HepG2 (cell line): Measurements from ENCODE around the gene SAMD5. TPM values are rescaled to one million over a fixed set of nuclear protein-coding genes. Genes with fewer than 3 reads are reported as not detected.

ENCODE experiments used
- ATAC-seq: fragments of 200-7000 bp; cut with Tn5 transposase; 3 replicates; pipeline ENCODE4 v1.9.1; 2020; ENCODE audit warnings: mild to moderate bottlenecking, moderate library complexity
- BruUV-seq: library from RNA; stranded (reverse); fragments of 400-500 nt; replicated peaks from 2 replicates; lab custom pipeline; 2021; lab: Mats Ljungman, UMichigan
- CTCF ChIA-PET: fragments of 300-600 bp; formaldehyde crosslinking; extraction: SDS; loops from one replicate; lab custom pipeline; 2021; ENCODE audit warnings: low total read pairs, inconsistent platforms, low intra/inter-chr PET ratio; lab: Yijun Ruan, JAX
- POLR2A ChIA-PET: fragments of 350-600 bp; sonication (Branson Sonifier 250); formaldehyde crosslinking; loops from one replicate; lab custom pipeline; 2020; ENCODE audit warnings: antibody characterized with exemption, inconsistent platforms; lab: Yijun Ruan, JAX
- DNase-seq: peaks from one replicate; pipeline ENCODE4 v3.0.0-alpha.2; 2015; ENCODE audit warnings: low spot score
- FAIRE-seq: peaks from 3 replicates; lab custom pipeline; 2011; peaks lifted over from hg19 to GRCh38; lab: Jason Lieb, UNC
- H2AFZ ChIP-seq: one replicate; pipeline ENCODE4 v1.6.1; 2011; ENCODE audit warnings: low read length, inconsistent platforms
- H3K27ac ChIP-seq: fragments of 300-600 bp; 3 replicates; pipeline ENCODE4 v1.8.0; 2011; ENCODE audit warnings: mixed run types, mild to moderate bottlenecking, mixed read lengths, low read length, inconsistent platforms; ENCODE audit not compliant: insufficient read depth; ENCODE audit errors: extremely low read length
- H3K27me3 ChIP-seq, 2 experiments: fragments of 200-600 bp in 1 of 2; 2 replicates in 1 of 2; 3 replicates in 1 of 2; pipeline versions ENCODE4 v1.6.0 to v1.8.0; 2011; ENCODE audit warnings: low read length in 2 of 2, mild to moderate bottlenecking in 2 of 2, moderate library complexity in 2 of 2, inconsistent platforms in 1 of 2; ENCODE audit not compliant: insufficient read depth in 2 of 2, control insufficient read depth in 1 of 2
- H3K36me3 ChIP-seq, 2 experiments: fragments of 200-600 bp in 1 of 2; replicated peaks in 1 of 2; 2 replicates in 1 of 2; 3 replicates in 1 of 2; pipeline versions ENCODE4 v1.5.1 to v1.8.0; 2011; ENCODE audit warnings: low read length in 2 of 2, inconsistent platforms in 1 of 2; ENCODE audit not compliant: insufficient read depth in 2 of 2, control insufficient read depth in 1 of 2
- H3K4me1 ChIP-seq: 2 replicates; pipeline ENCODE4 v1.5.1; 2012; ENCODE audit warnings: low read length, inconsistent platforms; ENCODE audit not compliant: insufficient read depth
- H3K4me2 ChIP-seq: 2 replicates; pipeline ENCODE4 v1.6.0; 2011; ENCODE audit warnings: low read depth, low read length, inconsistent platforms
- H3K4me3 ChIP-seq, 3 experiments: fragments of 200-600 bp in 1 of 3; sonication (generic), shearing (Covaris generic) in 1 of 3; replicated peaks in 1 of 3; 2 replicates each; pipeline ENCODE4 v1.5.1; 2011 to 2016; ENCODE audit warnings: low read length in 3 of 3, inconsistent platforms in 2 of 3, low read depth in 2 of 3, mild to moderate bottlenecking in 2 of 3, control low read depth in 1 of 3, mixed read lengths in 1 of 3; ENCODE audit not compliant: insufficient read depth in 1 of 3
- H3K79me2 ChIP-seq: one replicate; pipeline ENCODE4 v1.6.1; 2011; ENCODE audit warnings: low read length, inconsistent platforms; ENCODE audit not compliant: insufficient read depth
- H3K9ac ChIP-seq: 2 replicates; pipeline ENCODE4 v1.6.0; 2011; ENCODE audit warnings: mild to moderate bottlenecking, low read depth, low read length, inconsistent platforms; ENCODE audit not compliant: insufficient read depth
- H3K9me3 ChIP-seq: 2 replicates; pipeline ENCODE4 v1.5.1; 2012; ENCODE audit warnings: mild to moderate bottlenecking, low read length
- H4K20me1 ChIP-seq: 2 replicates; pipeline ENCODE4 v1.6.0; 2011; ENCODE audit warnings: inconsistent platforms, mild to moderate bottlenecking, low read length, moderate library complexity; ENCODE audit not compliant: insufficient read depth
- POLR2A ChIP-seq, 2 experiments: IDR thresholded peaks; 2 replicates each; pipeline ENCODE4 v1.6.1; 2011; ENCODE audit warnings: low read depth in 2 of 2, low read length in 2 of 2, mild to moderate bottlenecking in 1 of 2, moderate library complexity in 1 of 2; ENCODE audit not compliant: insufficient read depth in 1 of 2
- ZFY ChIP-seq: sonication (generic); formaldehyde crosslinking; IDR thresholded peaks from 2 replicates; pipeline ENCODE4 v1.4.0; 2020; ENCODE audit warnings: missing genetic modification reagents
- ZNF329 ChIP-seq: sonication (generic); formaldehyde crosslinking; IDR thresholded peaks from 2 replicates; pipeline ENCODE4 v1.9.0; 2021; ENCODE audit warnings: low read depth, mild to moderate bottlenecking, missing genetic modification reagents
- WGBS: methylation state at CpG from one replicate; pipeline ENCODE4 v1.1.6; 2017; ENCODE audit warnings: low lambda C conversion rate; 5-methylcytosine and 5-hydroxymethylcytosine counted together
- in situ Hi-C: cut with HindIII; loops from 2 replicates; pipeline ENCODE4 v1.10.0; 2017; ENCODE audit warnings: low pct_unique_long_range_greater_than_20kb; ENCODE audit not compliant: extremely low pct_ligation_motif_present
- intact Hi-C: fragments of 100-400 bp; cut with micrococcal nuclease; formaldehyde crosslinking; loops from one replicate; pipeline ENCODE4 v1.10.0; 2022; ENCODE audit not compliant: unreplicated experiment
- polyA plus RNA-seq, 8 experiments: library from polyadenylated mRNA; depleted of rRNA in 3 of 8; stranded (reverse) in 7 of 8; unstranded in 1 of 8; fragments of >200 nt; fragmentation: Illumina TruSeq in 4 of 8; extraction: Trizol in 4 of 8; gene quantifications; 2 replicates each; pipeline versions ENCODE4 v1.2.1 to v1.2.3, GENCODE V29; 2011 to 2016; ENCODE audit warnings: low read depth in 4 of 8, missing spikeins in 1 of 8, mixed read lengths in 1 of 8; ENCODE audit not compliant: insufficient read depth in 1 of 8
- total RNA-seq, 5 experiments: library from RNA; depleted of rRNA; stranded (reverse); fragments of >200 nt; fragmentation: Illumina TruSeq; extraction: Trizol; gene quantifications; 2 replicates each; pipeline ENCODE4 v1.2.3, GENCODE V29; 2016; ENCODE audit warnings: low read depth in 1 of 5
- TF ChIP-seq, protein P1 (sequence below): sonication (generic); formaldehyde crosslinking; IDR thresholded peaks from 2 replicates; pipeline ENCODE4 v1.8.1; 2023; ENCODE audit warnings: mild to moderate bottlenecking, moderate library complexity, missing genetic modification reagents
- TF ChIP-seq, protein P2 (sequence below): sonication (generic); formaldehyde crosslinking; conservative IDR thresholded peaks from 2 replicates; pipeline ENCODE4 v1.4.0; 2020; ENCODE audit warnings: missing genetic modification reagents
- TF ChIP-seq, protein P3 (sequence below): IDR thresholded peaks from 2 replicates; pipeline ENCODE4 v1.6.1; 2016; ENCODE audit warnings: low read depth, borderline replicate concordance
- TF ChIP-seq, protein P4 (sequence below): sonication (generic); formaldehyde crosslinking; IDR thresholded peaks from 2 replicates; pipeline ENCODE4 v1.9.0; 2021; ENCODE audit warnings: missing genetic modification reagents, borderline replicate concordance
- TF ChIP-seq, protein P5 (sequence below): sonication (generic); formaldehyde crosslinking; IDR thresholded peaks from 2 replicates; pipeline ENCODE4 v1.4.0; 2020; ENCODE audit warnings: missing genetic modification reagents, borderline replicate concordance
- TF ChIP-seq, protein P6 (sequence below): IDR thresholded peaks from 2 replicates; pipeline ENCODE4 v1.6.1; 2012; ENCODE audit warnings: low read depth, low read length, improper control_type of control experiment

The SAMD5 gene
- total and polyA plus RNA-seq, 2 of the 13 experiments (the other 11 are each of a cell fraction or from before 2014, with no cell fraction given): 0.02 to 0.07 TPM

DNA sequence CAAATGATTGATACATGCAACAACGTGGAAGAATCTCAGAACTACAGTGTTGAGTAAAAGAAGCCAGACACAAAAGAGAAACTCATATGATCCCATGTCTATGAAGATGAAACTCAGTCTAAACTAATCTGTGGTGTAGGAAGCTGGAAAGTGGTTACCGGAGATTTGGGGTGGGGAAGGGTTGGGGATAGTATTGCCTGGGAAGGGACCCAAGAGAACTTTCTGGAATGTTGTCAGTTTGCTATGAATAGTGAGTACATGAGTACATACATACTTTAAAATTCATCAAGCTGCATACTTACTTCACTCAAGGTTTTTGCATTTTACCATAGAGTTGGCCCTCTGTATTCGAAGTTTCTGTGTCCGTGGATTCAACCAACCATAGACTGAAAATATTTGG, 106.0 kb downstream of the SAMD5 start:
- FAIRE-seq: no peak
- ChIA-PET POLR2A (no interaction called here), CTCF (no interaction called here)
- H3K36me3 ChIP-seq: no peaks in the 10 kb centered on the region
- no TSS peak for BruUV-seq
- intact Hi-C loops (no loop called here), in situ Hi-C loops (no loop called here)
- H3K4me3 ChIP-seq: no peak overlapping the region
- H3K27ac ChIP-seq: no peak overlapping the region
- H3K79me2 ChIP-seq: no peaks in the 10 kb centered on the region
- H2AFZ ChIP-seq: no peak overlapping the region
- H3K9ac ChIP-seq: no peak overlapping the region
- H4K20me1 ChIP-seq: no peaks in the 10 kb centered on the region
- TF ChIP-seq POLR2A (IDR thresholded peaks at IDR 0.05; ENCODE audit: insufficient read depth in 1 of 2, low read depth in 2 of 2, low read length in 2 of 2): no peak
- TF ChIP-seq, protein P1, sequence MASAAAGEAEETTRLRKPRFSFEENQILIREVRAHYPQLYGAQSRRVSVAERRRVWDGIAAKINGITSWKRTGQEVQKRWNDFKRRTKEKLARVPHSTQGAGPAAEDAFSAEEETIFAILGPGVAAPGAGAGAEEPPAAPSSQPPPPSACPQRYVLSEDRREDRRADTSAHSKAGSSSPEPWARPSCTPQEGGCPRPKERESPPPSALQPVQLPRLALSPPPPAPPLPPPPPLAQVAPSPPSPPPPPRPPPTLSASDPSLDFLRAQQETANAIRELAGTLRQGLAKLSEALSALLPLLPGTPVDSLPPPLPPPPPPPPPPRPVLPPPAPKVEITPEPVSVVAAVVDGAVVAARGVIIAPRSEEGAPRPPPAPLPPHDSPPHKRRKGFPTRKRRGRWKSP (CRISPR knock-in tag): no peak
- TF ChIP-seq ZNF329 (CRISPR knock-in tag): no peak
- TF ChIP-seq, protein P2, sequence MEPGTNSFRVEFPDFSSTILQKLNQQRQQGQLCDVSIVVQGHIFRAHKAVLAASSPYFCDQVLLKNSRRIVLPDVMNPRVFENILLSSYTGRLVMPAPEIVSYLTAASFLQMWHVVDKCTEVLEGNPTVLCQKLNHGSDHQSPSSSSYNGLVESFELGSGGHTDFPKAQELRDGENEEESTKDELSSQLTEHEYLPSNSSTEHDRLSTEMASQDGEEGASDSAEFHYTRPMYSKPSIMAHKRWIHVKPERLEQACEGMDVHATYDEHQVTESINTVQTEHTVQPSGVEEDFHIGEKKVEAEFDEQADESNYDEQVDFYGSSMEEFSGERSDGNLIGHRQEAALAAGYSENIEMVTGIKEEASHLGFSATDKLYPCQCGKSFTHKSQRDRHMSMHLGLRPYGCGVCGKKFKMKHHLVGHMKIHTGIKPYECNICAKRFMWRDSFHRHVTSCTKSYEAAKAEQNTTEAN (CRISPR knock-in tag): no peak
- 13% methylated on average over 4 of the region's 4 CpGs for WGBS
- no peaks in the 10 kb centered on the region for H3K9me3 ChIP-seq
- no peaks in the 10 kb centered on the region for H3K4me1 ChIP-seq
- H3K4me2 ChIP-seq: no peak overlapping the region
- DNase-seq: no peak
- no peak for ATAC-seq
- H3K27me3 ChIP-seq: peaks cover 0 to under 1% of the 10 kb centered on the region in 2 experiments; a peak in 1 of 5 replicates

DNA sequence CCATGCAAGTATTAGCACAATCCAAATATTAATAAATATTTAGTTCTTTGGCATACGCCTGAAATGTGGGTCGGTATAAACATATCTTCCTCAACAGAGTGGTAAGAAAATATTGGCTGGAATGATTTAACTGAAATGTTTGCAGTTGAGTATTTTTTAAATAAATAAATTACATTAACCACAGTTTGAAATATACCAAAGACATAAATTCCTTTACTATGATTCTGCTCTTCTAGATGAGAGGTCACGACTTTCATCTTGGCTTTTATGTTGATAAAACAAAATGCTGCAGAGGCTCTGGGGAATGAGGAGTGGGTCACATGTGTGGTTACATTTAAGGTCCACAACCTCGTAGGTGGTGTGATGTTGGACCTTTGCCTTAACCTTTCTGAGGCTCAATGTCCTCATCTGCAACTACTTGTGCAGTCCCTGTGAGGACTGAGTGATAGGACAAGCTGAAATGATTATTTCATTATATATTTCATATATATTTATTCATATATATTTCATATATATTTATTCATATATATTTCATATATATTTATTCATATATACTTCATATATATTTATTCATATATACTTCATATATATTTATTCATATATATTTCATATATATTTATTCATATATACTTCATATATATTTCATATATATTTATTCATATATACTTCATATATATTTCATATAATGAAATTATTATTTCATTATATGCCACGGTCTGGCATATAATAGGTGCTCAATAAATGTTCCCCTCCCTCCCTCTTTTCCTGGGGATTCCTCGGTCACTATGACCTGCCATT, 107.4 kb downstream of the SAMD5 start:
- H3K4me3 ChIP-seq: no peak overlapping the region
- no peaks in the 10 kb centered on the region for H3K9me3 ChIP-seq
- H3K27me3 ChIP-seq: peaks cover 0 to 9% of the 10 kb centered on the region in 2 experiments; a peak in 2 of 5 replicates
- H4K20me1 ChIP-seq: no peaks in the 10 kb centered on the region
- no peaks in the 10 kb centered on the region for H3K36me3 ChIP-seq
- ChIA-PET CTCF (no interaction called here), POLR2A (no interaction called here)
- no peaks in the 10 kb centered on the region for H3K4me1 ChIP-seq
- no peak overlapping the region for H2AFZ ChIP-seq
- intact Hi-C loops: no loop called here
- in situ Hi-C loops: no loop called here
- no peaks in the 10 kb centered on the region for H3K79me2 ChIP-seq
- FAIRE-seq (no peak), DNase-seq (no peak), ATAC-seq (no peak)
- WGBS: 17% methylated on average over 6 of the region's 6 CpGs
- H3K9ac ChIP-seq: no peak overlapping the region
- H3K4me2 ChIP-seq: no peak overlapping the region
- no peak overlapping the region for H3K27ac ChIP-seq
- no TSS peak for BruUV-seq
- TF ChIP-seq, protein P3, sequence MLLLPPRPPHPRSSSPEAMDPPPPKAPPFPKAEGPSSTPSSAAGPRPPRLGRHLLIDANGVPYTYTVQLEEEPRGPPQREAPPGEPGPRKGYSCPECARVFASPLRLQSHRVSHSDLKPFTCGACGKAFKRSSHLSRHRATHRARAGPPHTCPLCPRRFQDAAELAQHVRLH (CRISPR knock-in tag): no peak
- TF ChIP-seq ZFY (CRISPR knock-in tag): no peak
- TF ChIP-seq, protein P4, sequence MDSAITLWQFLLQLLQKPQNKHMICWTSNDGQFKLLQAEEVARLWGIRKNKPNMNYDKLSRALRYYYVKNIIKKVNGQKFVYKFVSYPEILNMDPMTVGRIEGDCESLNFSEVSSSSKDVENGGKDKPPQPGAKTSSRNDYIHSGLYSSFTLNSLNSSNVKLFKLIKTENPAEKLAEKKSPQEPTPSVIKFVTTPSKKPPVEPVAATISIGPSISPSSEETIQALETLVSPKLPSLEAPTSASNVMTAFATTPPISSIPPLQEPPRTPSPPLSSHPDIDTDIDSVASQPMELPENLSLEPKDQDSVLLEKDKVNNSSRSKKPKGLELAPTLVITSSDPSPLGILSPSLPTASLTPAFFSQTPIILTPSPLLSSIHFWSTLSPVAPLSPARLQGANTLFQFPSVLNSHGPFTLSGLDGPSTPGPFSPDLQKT (CRISPR knock-in tag): no peak
- TF ChIP-seq, protein P5, sequence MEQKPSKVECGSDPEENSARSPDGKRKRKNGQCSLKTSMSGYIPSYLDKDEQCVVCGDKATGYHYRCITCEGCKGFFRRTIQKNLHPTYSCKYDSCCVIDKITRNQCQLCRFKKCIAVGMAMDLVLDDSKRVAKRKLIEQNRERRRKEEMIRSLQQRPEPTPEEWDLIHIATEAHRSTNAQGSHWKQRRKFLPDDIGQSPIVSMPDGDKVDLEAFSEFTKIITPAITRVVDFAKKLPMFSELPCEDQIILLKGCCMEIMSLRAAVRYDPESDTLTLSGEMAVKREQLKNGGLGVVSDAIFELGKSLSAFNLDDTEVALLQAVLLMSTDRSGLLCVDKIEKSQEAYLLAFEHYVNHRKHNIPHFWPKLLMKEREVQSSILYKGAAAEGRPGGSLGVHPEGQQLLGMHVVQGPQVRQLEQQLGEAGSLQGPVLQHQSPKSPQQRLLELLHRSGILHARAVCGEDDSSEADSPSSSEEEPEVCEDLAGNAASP (CRISPR knock-in tag): no peak
- TF ChIP-seq, protein P6, sequence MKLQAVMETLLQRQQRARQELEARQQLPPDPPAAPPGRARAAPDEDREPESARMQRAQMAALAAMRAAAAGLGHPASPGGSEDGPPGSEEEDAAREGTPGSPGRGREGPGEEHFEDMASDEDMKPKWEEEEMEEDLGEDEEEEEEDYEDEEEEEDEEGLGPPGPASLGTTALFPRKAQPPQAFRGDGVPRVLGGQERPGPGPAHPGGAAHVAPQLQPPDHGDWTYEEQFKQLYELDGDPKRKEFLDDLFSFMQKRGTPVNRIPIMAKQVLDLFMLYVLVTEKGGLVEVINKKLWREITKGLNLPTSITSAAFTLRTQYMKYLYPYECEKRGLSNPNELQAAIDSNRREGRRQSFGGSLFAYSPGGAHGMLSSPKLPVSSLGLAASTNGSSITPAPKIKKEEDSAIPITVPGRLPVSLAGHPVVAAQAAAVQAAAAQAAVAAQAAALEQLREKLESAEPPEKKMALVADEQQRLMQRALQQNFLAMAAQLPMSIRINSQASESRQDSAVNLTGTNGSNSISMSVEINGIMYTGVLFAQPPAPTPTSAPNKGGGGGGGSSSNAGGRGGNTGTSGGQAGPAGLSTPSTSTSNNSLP: no peak
